Glomerular visceral epithelial cell (primary cell): Measurements from ENCODE around the gene FHIT.

Experiments
- DNase-seq: peaks from one replicate; pipeline ENCODE4 v3.0.0-alpha.2; 2016; ENCODE audit errors: extremely low spot score

FHIT gene

DNA sequence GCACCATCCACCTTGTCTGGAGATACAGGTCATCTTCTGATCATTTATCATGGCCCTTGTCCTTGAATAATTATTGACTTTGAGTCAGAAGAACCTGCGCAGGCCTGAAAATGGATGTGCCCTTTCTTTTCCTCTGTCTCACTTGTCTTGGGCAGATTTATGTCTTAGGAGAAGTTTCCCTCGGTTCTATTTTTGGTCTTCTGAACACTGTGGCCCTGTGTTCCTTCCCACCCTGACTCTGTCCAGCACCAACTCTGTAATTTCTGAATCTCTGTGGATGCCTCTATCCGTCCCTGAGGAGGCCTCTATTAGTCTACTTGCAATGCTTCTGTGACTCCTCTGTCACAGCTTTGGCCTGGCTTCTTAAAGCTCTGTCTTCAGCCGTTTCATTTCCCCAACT is 1520.7 kb downstream of the FHIT start:
- no peak for DNase-seq

DNA sequence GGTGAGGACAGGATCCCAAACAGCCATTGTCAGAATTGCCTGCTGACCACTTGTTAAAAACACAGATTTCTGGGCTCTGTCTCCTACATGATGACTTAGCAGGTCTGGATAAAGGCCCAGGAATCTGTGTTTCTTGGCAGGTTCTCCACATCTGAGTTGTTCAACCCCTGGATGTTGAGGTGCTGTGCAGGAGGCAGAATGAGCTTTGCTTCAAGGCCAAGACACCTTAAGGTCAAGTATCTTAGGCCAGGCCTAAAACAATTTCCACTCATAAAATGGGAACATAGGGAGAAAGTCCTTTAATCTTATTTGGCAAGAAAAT is 1522.7 kb downstream of the FHIT start:
- no peak for DNase-seq

DNA sequence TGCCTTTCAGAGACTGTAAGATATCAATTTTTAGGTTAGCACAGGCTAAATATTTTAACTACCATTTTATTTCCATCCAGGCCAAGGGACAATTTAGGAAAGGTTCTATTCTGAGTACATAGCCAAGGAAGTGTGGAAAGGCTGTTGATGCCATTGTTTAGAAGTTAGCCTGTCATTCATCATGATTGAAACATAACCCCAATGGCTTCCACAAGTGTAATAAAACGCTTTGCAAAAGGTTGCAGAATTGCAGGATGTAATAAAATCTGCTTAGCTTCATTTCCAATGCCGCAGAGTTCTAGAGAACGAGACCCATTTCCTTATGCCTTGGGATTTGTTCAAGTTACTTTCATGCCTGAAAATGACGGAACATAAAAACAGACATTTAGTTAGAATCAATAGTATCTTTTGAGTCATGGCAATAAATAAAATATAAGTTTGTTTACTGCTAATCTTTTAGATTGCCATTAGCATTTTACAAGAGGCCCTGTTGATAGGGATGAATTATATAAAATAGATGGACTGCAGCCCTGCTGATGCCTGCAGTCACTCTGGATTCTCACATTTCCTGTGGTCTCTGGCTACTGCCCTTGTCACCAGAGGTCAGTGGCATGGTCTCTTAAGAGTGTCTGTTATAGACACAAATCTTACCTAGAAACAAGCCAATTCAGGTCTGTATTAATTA is 1523.2 kb downstream of the FHIT start:
- DNase-seq: no peak

DNA sequence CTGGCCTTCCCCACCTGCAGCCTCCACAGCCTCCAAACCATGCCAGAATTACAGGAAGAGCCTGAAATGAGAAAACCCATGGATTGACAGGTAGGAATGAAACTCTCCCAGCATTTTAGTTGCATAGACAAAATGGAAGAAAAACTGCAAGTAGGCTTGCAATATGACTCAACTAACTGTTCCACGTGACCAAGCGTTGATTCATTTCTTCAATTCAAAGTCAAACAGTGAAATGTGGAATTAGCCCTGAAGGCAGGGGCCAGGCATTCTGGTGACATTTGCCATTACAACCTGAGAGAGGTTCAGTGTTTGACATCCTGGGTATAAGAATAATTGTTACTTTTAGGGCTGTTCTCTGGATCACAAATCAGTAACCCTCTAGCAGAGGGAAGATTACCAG is 1525.0 kb downstream of the FHIT start:
- DNase-seq: no peak

DNA sequence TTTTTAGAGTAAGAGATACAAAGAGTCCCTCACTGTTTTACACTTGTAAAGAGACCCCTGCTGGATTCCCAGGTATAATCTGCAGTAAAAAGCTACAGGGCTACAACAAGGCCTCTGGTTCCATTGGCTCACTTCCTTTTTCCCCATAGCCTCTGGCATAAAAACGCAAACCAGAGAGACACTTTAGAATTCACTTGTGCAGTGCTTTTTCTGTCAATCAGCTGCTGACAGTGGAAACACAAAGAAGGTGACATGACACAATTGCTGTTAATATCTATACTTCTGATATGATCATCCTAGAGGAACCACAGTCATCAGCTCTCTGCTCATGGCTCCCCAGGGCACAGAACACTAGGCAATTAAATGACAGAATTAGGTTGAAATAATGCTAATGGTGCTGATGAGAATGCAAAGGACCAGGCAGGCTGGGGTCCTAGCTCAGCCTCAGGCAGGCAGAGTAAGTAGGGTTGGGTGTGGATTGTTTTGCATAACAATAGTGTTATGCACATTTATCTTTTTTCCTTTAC is 1533.5 kb downstream of the FHIT start:
- DNase-seq: no peak

DNA sequence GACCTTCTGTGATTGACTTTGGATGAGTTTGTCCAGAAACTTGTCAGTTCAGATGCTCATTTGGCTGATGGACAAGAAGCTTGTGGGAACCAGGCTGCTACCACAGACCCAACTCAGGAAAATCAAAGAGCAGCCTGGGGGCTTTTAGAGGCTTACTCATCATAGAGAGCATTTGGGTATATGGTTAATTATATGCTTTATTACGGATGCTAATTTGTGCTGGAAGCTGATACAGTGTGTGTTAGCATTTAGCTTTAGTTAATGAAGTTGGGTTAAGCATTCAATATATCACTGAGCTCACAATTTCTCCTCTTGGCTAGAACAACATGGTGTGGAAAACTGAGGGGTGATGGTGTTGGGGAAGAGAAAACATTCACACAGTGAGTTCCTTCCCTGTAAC is 1537.2 kb downstream of the FHIT start:
- no peak for DNase-seq

DNA sequence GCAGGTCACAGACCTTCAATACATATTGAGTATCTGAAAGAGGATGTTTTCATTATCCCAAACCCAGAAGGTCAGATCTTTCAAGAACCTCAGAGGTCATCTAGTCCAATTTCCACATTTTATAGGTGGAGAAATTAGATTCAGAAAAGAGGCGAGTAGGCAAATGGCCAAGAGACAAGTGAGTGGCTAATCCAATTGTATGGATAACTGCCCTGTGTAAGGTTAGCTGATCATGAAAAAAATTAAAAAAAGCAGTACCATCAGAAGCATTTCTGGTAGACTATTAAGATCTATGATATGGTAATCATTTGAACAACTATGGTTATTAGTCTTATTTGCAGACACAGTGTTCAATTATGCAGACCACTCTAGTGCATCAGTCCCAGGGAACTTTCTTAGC is 1540.7 kb downstream of the FHIT start:
- no peak for DNase-seq

DNA sequence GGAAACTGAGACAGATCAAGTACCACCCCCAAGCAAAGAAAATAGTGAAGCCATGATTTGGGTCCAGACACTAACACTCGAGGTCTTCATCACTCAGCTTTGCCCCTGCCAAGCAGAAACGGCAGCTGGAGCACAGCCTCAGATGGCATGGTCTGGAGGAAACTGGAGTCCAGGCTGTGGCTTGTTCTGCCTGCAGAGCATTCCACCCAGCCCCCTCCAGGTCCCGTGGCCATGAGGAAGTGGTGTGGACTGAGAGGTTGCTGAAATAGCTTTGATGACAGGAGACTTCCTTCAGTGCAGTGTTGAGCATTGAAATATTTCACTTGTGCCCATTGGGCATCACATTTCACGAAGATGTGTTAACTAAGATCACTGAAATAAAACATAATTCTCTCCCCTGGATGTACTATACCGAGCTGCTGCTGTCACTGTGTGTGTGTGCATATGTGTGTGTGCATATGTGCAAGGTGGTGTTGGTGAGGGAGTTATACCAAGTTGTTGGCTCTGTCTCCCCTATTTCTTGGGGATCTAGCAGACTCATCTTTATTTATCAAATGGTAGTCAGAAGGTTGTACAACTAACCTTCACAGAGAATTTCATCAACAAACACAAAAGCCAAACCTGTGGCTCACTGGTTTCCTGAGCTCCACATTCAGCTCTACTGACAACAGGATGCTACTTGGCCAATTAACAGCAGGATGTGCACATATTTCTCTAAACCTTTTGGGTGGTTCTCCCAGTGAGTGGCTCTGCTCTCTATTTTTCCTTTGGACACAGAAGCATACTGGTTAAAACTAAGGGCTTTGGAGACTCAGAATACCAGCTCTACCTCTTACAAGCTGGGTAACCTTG is 1541.3 kb downstream of the FHIT start:
- DNase-seq: no peak

DNA sequence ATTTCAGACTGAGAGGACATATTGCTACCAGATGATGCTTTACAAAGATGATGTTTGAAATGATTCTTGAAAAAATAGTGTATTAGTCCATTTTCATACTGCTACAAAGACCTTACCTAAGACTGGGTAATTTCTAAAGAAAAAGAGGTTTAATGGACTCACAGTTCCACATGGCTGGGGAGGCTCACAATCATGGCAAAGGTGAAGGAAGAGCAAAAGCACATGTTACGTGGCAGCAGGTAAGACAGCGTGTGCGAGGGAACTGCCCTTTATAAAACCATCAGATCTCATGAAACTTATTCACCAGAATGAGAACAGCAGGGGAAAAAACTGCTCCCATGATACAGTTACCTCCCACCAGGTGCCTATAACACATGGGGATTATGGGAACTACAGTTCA is 1543.0 kb downstream of the FHIT start:
- no peak for DNase-seq

DNA sequence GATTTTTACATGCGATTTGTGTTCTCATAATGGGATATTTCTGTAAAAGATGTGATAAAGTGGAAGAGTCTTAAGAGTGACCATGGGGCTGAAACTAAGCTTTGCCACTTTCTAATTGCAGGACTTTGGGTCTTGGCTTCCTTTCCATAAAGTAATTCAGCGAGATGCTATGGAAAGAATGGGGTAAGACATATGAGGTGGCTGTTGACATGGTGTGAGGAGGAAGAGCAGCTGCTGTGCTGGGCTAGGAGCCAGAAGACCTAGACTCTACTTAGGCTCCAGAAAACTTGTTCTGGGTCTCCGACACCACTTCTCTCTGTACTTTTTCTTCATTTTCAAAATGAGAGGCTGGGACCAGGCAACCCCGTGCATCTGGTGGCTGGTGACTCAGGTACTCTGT is 1547.0 kb downstream of the FHIT start:
- no peak for DNase-seq

DNA sequence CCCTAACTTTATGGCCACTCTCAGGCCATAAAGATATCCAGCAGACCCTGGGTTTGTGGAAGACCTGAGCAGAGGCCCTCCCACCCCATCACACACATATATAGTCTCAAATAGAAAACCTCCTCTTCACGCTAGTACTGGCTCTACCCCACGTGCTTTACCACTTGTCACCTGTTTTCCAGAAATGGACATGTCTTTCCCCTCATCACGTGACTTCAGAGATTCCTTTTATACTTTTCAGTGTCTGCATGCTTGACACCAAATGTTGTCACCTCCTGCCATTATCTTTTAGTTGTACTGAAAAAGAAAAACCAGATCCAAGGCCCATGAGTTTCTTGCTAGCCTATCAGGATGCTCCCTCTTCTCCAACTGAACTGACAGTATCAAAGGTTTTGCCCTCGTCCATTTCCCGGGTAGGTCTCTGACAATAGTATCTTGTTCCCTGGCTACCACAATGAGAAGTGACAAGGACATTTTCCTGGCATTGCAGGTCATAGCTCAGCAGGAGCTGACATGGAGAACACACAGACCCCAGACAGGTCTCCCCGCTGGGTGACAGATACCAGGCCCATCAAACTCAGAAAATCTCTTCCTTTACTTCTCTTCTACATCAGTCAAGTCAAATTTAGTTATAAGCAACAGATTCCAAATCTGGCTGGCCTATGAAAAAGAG is 1551.5 kb downstream of the FHIT start:
- no peak for DNase-seq
